Choroid plexus epithelial cell (primary cell): ENCODE results near the gene RCOR1.
A peak's percentile ranks its signal among the peaks of the same experiment; 100 is the strongest.

Experiments
- DNase-seq: peaks from one replicate; pipeline ENCODE4 v3.0.0-alpha.2; 2010; ENCODE audit warnings: low read depth
- H3K4me3 ChIP-seq: 2 replicates; pipeline ENCODE4 v1.5.1; 2011; ENCODE audit warnings: low read depth, mild to moderate bottlenecking, control low read depth, low read length, moderate library complexity
- CTCF ChIP-seq: conservative IDR thresholded peaks from 2 replicates; pipeline ENCODE4 v1.5.1; 2011; ENCODE audit warnings: low read depth, mild to moderate bottlenecking, control low read depth, inconsistent platforms, low read length, moderate library complexity

Gene RCOR1

GRCh38 chr14:102551995-102552705 lies 40.3 kb upstream of the RCOR1 start:
- no peak for DNase-seq
- H3K4me3 ChIP-seq, result no peak overlapping the region
- TF ChIP-seq CTCF, result no peak

- DNase-seq, result no peak
- peak overlapping the region; percentile 69 for H3K4me3 ChIP-seq
- no peak for TF ChIP-seq CTCF
These were observed 37.3 kb upstream of the RCOR1 start for GRCh38 chr14:102554821-102555819.

- no peak overlapping the region for H3K4me3 ChIP-seq
- DNase-seq, result no peak
- TF ChIP-seq CTCF, result no peak
These were observed 36.3 kb upstream of the RCOR1 start for GRCh38 chr14:102556098-102556677.

GRCh38 chr14:102557434-102558226 lies 34.8 kb upstream of the RCOR1 start:
- no peak for TF ChIP-seq CTCF
- no peak for DNase-seq
- no peak overlapping the region for H3K4me3 ChIP-seq

GRCh38 chr14:102558556-102558955 lies 33.9 kb upstream of the RCOR1 start:
- H3K4me3 ChIP-seq, result no peak overlapping the region
- TF ChIP-seq CTCF, result no peak
- no peak for DNase-seq

- H3K4me3 ChIP-seq, result no peak overlapping the region
- TF ChIP-seq CTCF, result no peak
- no peak for DNase-seq
These were observed 31.8 kb upstream of the RCOR1 start for GRCh38 chr14:102560458-102561261.
